GM23338 (cell line): ENCODE results near the gene FAM83F.

ENCODE experiments used
- CREB1 ChIP-seq: fragments of 250-450 bp; sonication (Bioruptor Pico); IDR thresholded peaks from 2 replicates; pipeline ENCODE4 v1.5.0; 2020; ENCODE audit warnings: low read depth, mild to moderate bottlenecking, moderate library complexity
- EZH2phosphoT487 ChIP-seq: fragments of 200-600 bp; sonication (generic); IDR thresholded peaks from one replicate; pipeline ENCODE4 v1.8.1; 2018; ENCODE audit warnings: antibody characterized with exemption; ENCODE audit not compliant: unreplicated experiment
- ZNF114 ChIP-seq: fragments of 250-450 bp; sonication (Bioruptor Pico); IDR thresholded peaks from 2 replicates; pipeline ENCODE4 v1.5.0; 2020; ENCODE audit warnings: mild to moderate bottlenecking, moderate library complexity
- ZNF331 ChIP-seq: fragments of 250-450 bp; sonication (Bioruptor Pico); IDR thresholded peaks from 2 replicates; pipeline ENCODE4 v1.5.0; 2020; ENCODE audit warnings: low read depth, mild to moderate bottlenecking, moderate library complexity
- TF ChIP-seq, protein P1 (sequence below), 2 experiments: fragments of 200-600 bp in 1 of 2; sonication (generic) in 1 of 2; conservative IDR thresholded peaks; 2 replicates each; pipeline versions ENCODE4 v1.5.1 to v1.6.1; 2016 to 2017; ENCODE audit warnings: antibody characterized with exemption in 2 of 2, low read depth in 2 of 2, mild to moderate bottlenecking in 2 of 2, moderate library complexity in 1 of 2

DNA sequence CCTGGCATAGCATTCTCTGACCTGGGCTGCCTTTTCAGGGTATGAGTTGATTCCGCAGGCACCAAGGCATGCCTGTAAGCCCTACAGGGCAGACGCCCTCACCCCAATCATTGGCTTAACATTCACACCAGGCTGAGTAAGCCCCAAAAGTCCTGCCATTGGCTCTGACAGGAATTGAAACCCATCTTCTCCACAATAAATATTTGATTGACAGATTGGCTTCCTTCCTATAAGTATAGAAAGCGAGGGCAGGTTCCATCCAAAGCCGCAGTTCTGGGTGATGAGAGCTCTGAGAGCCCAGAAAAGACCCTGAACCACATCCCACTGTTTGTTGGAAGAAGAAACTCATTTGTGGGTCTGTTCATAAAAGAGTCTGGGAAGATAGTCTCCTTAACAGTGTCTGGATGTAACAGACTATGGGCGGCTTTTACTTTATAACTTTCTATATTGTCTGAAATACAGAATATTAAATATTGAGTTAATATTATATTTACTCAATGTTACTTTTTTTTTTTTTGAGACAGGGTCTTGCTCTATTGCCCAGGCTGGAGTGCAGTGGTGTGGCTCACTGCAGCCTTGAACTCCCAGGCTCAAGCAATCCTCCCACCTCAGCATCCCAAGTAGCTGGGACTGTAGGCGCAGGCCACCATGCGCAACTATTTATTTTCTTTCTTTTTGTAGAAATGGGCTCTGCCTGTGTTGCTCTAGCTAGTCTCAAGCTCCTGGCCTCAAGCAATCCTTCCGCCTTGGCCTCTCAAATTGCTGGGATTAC lies 46.8 kb downstream of the FAM83F start:
- TF ChIP-seq, protein P1, sequence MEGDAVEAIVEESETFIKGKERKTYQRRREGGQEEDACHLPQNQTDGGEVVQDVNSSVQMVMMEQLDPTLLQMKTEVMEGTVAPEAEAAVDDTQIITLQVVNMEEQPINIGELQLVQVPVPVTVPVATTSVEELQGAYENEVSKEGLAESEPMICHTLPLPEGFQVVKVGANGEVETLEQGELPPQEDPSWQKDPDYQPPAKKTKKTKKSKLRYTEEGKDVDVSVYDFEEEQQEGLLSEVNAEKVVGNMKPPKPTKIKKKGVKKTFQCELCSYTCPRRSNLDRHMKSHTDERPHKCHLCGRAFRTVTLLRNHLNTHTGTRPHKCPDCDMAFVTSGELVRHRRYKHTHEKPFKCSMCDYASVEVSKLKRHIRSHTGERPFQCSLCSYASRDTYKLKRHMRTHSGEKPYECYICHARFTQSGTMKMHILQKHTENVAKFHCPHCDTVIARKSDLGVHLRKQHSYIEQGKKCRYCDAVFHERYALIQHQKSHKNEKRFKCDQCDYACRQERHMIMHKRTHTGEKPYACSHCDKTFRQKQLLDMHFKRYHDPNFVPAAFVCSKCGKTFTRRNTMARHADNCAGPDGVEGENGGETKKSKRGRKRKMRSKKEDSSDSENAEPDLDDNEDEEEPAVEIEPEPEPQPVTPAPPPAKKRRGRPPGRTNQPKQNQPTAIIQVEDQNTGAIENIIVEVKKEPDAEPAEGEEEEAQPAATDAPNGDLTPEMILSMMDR (conservative IDR thresholded peaks at IDR 0.05; ENCODE audit: low read depth in 2 of 2): no peak
- TF ChIP-seq EZH2phosphoT487: no peak
- TF ChIP-seq ZNF114 (CRISPR knock-in tag): no peak
- no peak for TF ChIP-seq ZNF331
- TF ChIP-seq CREB1: no peak
